Suprapubic skin (tissue), 4 donors: ENCODE measurements around the gene VPS39.

ENCODE experiments used
- EP300 ChIP-seq: sonication (generic); formaldehyde crosslinking; IDR thresholded peaks from one replicate; pipeline ENCODE4 v1.6.1; 2017; ENCODE audit warnings: antibody characterized with exemption
- POLR2A ChIP-seq, 2 donors: fragments of 450-650 bp; IDR thresholded peaks; one replicate each; pipeline ENCODE4 v1.6.1; 2017; ENCODE audit warnings: antibody characterized with exemption in 2 of 2, mild to moderate bottlenecking in 2 of 2, moderate library complexity in 2 of 2
- POLR2AphosphoS5 ChIP-seq, 3 donors: sonication (generic); formaldehyde crosslinking; IDR thresholded peaks; one replicate each; pipeline ENCODE4 v1.6.1; 2017; ENCODE audit warnings: antibody characterized with exemption in 3 of 3
- TF ChIP-seq, protein P1 (sequence below), 2 donors: fragments of 200-600 bp in 1 of 2; fragments of 450-650 bp in 1 of 2; sonication (generic) in 1 of 2; IDR thresholded peaks; one replicate each; pipeline ENCODE4 v1.5.1; 2016 to 2019; ENCODE audit warnings: antibody characterized with exemption in 2 of 2, mild to moderate bottlenecking in 1 of 2, moderate library complexity in 1 of 2

DNA sequence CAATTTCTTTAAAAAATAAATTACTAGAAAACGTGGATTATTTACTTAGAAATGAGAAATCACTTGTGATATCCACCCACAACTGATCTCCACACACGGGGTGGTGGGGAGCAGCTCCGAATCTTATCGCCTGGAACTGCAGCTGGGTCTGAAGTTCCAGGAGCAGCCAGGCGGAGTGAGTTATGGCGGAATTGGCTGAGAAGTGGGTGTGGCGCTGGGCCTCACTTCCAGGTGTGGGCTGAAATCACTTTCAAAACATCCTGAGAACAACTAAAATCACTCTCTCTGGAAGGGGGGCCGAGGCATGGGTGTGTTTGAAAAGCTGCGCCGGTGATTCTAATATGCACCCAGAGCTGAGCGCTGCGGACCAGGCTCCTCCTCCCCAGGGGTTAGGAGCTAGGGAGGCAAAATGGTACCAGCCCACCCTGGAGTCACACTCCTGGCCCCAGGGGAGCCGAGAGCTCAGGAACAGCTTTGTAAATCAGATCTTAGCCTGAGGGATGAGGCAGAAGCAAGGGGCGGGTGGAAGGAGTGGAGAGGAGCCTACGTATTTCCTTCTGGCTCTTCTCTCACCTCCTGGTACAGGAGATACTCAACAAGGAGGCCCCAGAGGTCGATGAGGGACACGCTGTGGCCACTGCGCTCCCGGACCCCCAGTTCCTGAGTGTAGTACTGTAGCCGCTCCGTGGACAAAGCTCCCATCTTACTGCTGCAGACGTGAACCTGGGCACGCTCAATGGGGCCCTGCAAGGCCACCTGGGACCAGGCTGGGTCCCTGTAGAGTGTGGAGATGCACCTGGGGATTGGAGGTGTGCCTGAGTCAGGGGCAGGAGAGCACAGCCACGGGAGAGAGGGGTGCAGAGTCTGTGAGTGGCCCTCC is 61.3 kb downstream of the VPS39 start:
- TF ChIP-seq POLR2A (IDR thresholded peaks at IDR 0.05) (no peak), POLR2AphosphoS5 (IDR thresholded peaks at IDR 0.05) (no peak), EP300 (no peak)
- TF ChIP-seq, protein P1, sequence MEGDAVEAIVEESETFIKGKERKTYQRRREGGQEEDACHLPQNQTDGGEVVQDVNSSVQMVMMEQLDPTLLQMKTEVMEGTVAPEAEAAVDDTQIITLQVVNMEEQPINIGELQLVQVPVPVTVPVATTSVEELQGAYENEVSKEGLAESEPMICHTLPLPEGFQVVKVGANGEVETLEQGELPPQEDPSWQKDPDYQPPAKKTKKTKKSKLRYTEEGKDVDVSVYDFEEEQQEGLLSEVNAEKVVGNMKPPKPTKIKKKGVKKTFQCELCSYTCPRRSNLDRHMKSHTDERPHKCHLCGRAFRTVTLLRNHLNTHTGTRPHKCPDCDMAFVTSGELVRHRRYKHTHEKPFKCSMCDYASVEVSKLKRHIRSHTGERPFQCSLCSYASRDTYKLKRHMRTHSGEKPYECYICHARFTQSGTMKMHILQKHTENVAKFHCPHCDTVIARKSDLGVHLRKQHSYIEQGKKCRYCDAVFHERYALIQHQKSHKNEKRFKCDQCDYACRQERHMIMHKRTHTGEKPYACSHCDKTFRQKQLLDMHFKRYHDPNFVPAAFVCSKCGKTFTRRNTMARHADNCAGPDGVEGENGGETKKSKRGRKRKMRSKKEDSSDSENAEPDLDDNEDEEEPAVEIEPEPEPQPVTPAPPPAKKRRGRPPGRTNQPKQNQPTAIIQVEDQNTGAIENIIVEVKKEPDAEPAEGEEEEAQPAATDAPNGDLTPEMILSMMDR (IDR thresholded peaks at IDR 0.05), result no peak
